ENCODE results near the gene SCGB1C1.
"Not testable (repeated sequence)": the region's sequence is repeated elsewhere in the genome, so short reads cannot be mapped to it uniquely, and the experiment has no call there.

Gene SCGB1C1

GRCh38 chr11:192674-193128, at the start of gene SCGB1C1:
Gene SCGB1C1, plus strand, starts transcription at chr11:193078. Its CDS starts 22 bp downstream, at chr11:193100.
- not testable (repeated sequence) for DNase-seq

GRCh38 chr11:180242-180641, 12.6 kb upstream of the SCGB1C1 start:
- DNase-seq = not testable (repeated sequence)

- not testable (repeated sequence) for DNase-seq
These were observed 3.6 kb upstream of the SCGB1C1 start for GRCh38 chr11:189200-189783.

GRCh38 chr11:189843-190311, 3.0 kb upstream of the SCGB1C1 start:
- not testable (repeated sequence) for DNase-seq

- DNase-seq = not testable (repeated sequence)
These were observed 2.3 kb upstream of the SCGB1C1 start for GRCh38 chr11:190546-190945.

- DNase-seq = not testable (repeated sequence)
These were observed 1.1 kb upstream of the SCGB1C1 start for GRCh38 chr11:191490-192478.

GRCh38 chr11:193481-193880, 603 bp downstream of the SCGB1C1 start:
- DNase-seq = not testable (repeated sequence)

GRCh38 chr11:196786-197731, 4.2 kb downstream of the SCGB1C1 start:
- DNase-seq = no peak

- DNase-seq = no peak
These were observed 4.9 kb downstream of the SCGB1C1 start for GRCh38 chr11:197741-198235.

GRCh38 chr11:198236-198806, 5.4 kb downstream of the SCGB1C1 start:
- DNase-seq = no peak

- no peak for DNase-seq
These were observed 6.2 kb downstream of the SCGB1C1 start for GRCh38 chr11:199004-199581.

- DNase-seq = no peak
These were observed 6.9 kb downstream of the SCGB1C1 start for GRCh38 chr11:199782-200181.

- DNase-seq = no peak
These were observed 7.5 kb downstream of the SCGB1C1 start for GRCh38 chr11:200224-201003.

- no peak for DNase-seq
These were observed 9.1 kb downstream of the SCGB1C1 start for GRCh38 chr11:201966-202365.

- no peak for DNase-seq
These were observed 9.6 kb downstream of the SCGB1C1 start for GRCh38 chr11:202490-202889.

- DNase-seq = no peak
These were observed 10.4 kb downstream of the SCGB1C1 start for GRCh38 chr11:203056-203944.

- DNase-seq = no peak
These were observed 11.2 kb downstream of the SCGB1C1 start for GRCh38 chr11:203945-204586.

GRCh38 chr11:204587-205109, 11.8 kb downstream of the SCGB1C1 start:
- no peak for DNase-seq
